ENCODE measurements around the gene SLC1A6.
A peak's percentile ranks its signal among the peaks of the same experiment; 100 is the strongest.

Gene SLC1A6

GRCh38 chr19:14978161-14978776 is 1.4 kb downstream of the SLC1A6 start:
- DNase-seq = peak in 2 of 3 donors; percentile 17 to 46
- peaks cover 0 to 14% (median 3%) of the 10 kb centered on the region in 4 experiments for H3K4me1 ChIP-seq (ENCODE audit: control extremely low read depth in 1 of 4, control insufficient read depth in 4 of 4, insufficient read depth in 4 of 4, low read length in 3 of 4)
- no peak overlapping the region for H3K27ac ChIP-seq (ENCODE audit: insufficient read depth in 1 of 2, low read depth in 1 of 2, low read length in 2 of 2, poor library complexity in 1 of 2, severe bottlenecking in 2 of 2)
- CTCF ChIA-PET = interaction anchor here (1.0 kb wide), 1 partner anchor 11 kb away, joined by 3 read pairs; no protein-coding TSS in a partner anchor
- POLR2A ChIA-PET = no interaction called here
- peaks cover 0 to 22% (median 10%) of the 10 kb centered on the region in 5 experiments for H3K27me3 ChIP-seq (replicated peaks in 2 of 5; ENCODE audit: control insufficient read depth in 4 of 5, insufficient read depth in 5 of 5, low read length in 4 of 5)
- peak overlapping the region in 2 of 7 experiments; percentile 2 to 69 for H3K4me3 ChIP-seq (ENCODE audit: control insufficient read depth in 1 of 7, extremely low read depth in 1 of 7, insufficient read depth in 4 of 7, low read depth in 2 of 7, low read length in 6 of 7)
- 58% methylated on average over 2 of the region's 6 CpGs for WGBS (ENCODE audit: insufficient coverage)
- H3K9me3 ChIP-seq (ENCODE audit: control extremely low read depth in 1 of 5, control insufficient read depth in 4 of 5, insufficient read depth in 2 of 5, low read depth in 1 of 5, low read length in 4 of 5) = no peaks in the 10 kb centered on the region
- no peaks in the 10 kb centered on the region for H3K36me3 ChIP-seq (ENCODE audit: control insufficient read depth in 4 of 4, insufficient read depth in 4 of 4, low read length in 3 of 4)

GRCh38 chr19:14977128-14977527 is 2.5 kb downstream of the SLC1A6 start:
- no peaks in the 10 kb centered on the region for H3K9me3 ChIP-seq (ENCODE audit: control extremely low read depth in 1 of 5, control insufficient read depth in 4 of 5, insufficient read depth in 2 of 5, low read depth in 1 of 5, low read length in 4 of 5)
- H3K36me3 ChIP-seq (ENCODE audit: control insufficient read depth in 4 of 4, insufficient read depth in 4 of 4, low read length in 3 of 4) = peaks cover 0 to 5% (median 0%) of the 10 kb centered on the region in 4 experiments
- no peak for DNase-seq
- 55% methylated on average over 4 of the region's 5 CpGs for WGBS (ENCODE audit: insufficient coverage)
- CTCF ChIA-PET = no interaction called here
- POLR2A ChIA-PET = no interaction called here
- H3K4me1 ChIP-seq (ENCODE audit: control extremely low read depth in 1 of 4, control insufficient read depth in 4 of 4, insufficient read depth in 4 of 4, low read length in 3 of 4) = peaks cover 0 to 14% (median 3%) of the 10 kb centered on the region in 4 experiments
- H3K27me3 ChIP-seq (replicated peaks in 2 of 5; ENCODE audit: control insufficient read depth in 4 of 5, insufficient read depth in 5 of 5, low read length in 4 of 5) = peaks cover 0 to 17% (median 10%) of the 10 kb centered on the region in 5 experiments
- no peak overlapping the region for H3K27ac ChIP-seq (ENCODE audit: insufficient read depth in 1 of 2, low read depth in 1 of 2, low read length in 2 of 2, poor library complexity in 1 of 2, severe bottlenecking in 2 of 2)
- H3K4me3 ChIP-seq (ENCODE audit: control insufficient read depth in 1 of 7, extremely low read depth in 1 of 7, insufficient read depth in 4 of 7, low read depth in 2 of 7, low read length in 6 of 7) = no peak overlapping the region

- ChIA-PET CTCF (no interaction called here), POLR2A (no interaction called here)
- Histone ChIP-seq H3K4me3 (ENCODE audit: control insufficient read depth in 1 of 7, extremely low read depth in 1 of 7, insufficient read depth in 4 of 7, low read depth in 2 of 7, low read length in 6 of 7) (no peak overlapping the region), H3K36me3 (ENCODE audit: control insufficient read depth in 4 of 4, insufficient read depth in 4 of 4, low read length in 3 of 4) (peaks cover 0 to 21% (median 3%) of the 10 kb centered on the region in 4 experiments), H3K27ac (ENCODE audit: insufficient read depth in 1 of 2, low read depth in 1 of 2, low read length in 2 of 2, poor library complexity in 1 of 2, severe bottlenecking in 2 of 2) (no peak overlapping the region), H3K9me3 (ENCODE audit: control extremely low read depth in 1 of 5, control insufficient read depth in 4 of 5, insufficient read depth in 2 of 5, low read depth in 1 of 5, low read length in 4 of 5) (no peaks in the 10 kb centered on the region), H3K27me3 (replicated peaks in 2 of 5; ENCODE audit: control insufficient read depth in 4 of 5, insufficient read depth in 5 of 5, low read length in 4 of 5) (peaks cover 0 to 8% (median 5%) of the 10 kb centered on the region in 5 experiments), H3K4me1 (ENCODE audit: control extremely low read depth in 1 of 4, control insufficient read depth in 4 of 4, insufficient read depth in 4 of 4, low read length in 3 of 4) (peaks cover 0 to 9% (median 0%) of the 10 kb centered on the region in 4 experiments)
- WGBS (ENCODE audit: insufficient coverage) = 67% methylated on average over 3 of the region's 4 CpGs
- DNase-seq = no peak
Observed at GRCh38 chr19:14974488-14974887, 5.2 kb downstream of the SLC1A6 start.

GRCh38 chr19:14972676-14973075 is 7.0 kb downstream of the SLC1A6 start:
- ChIA-PET POLR2A (no interaction called here), CTCF (no interaction called here)
- Histone ChIP-seq H3K9me3 (ENCODE audit: control extremely low read depth in 1 of 5, control insufficient read depth in 4 of 5, insufficient read depth in 2 of 5, low read depth in 1 of 5, low read length in 4 of 5) (no peaks in the 10 kb centered on the region), H3K27me3 (replicated peaks in 2 of 5; ENCODE audit: control insufficient read depth in 4 of 5, insufficient read depth in 5 of 5, low read length in 4 of 5) (peaks cover 0 to 2% (median 0%) of the 10 kb centered on the region in 5 experiments), H3K4me3 (ENCODE audit: control insufficient read depth in 1 of 7, extremely low read depth in 1 of 7, insufficient read depth in 4 of 7, low read depth in 2 of 7, low read length in 6 of 7) (no peak overlapping the region), H3K27ac (ENCODE audit: insufficient read depth in 1 of 2, low read depth in 1 of 2, low read length in 2 of 2, poor library complexity in 1 of 2, severe bottlenecking in 2 of 2) (no peak overlapping the region), H3K4me1 (ENCODE audit: control extremely low read depth in 1 of 4, control insufficient read depth in 4 of 4, insufficient read depth in 4 of 4, low read length in 3 of 4) (no peaks in the 10 kb centered on the region), H3K36me3 (ENCODE audit: control insufficient read depth in 4 of 4, insufficient read depth in 4 of 4, low read length in 3 of 4) (peaks cover 0 to 21% (median 3%) of the 10 kb centered on the region in 4 experiments)
- WGBS (ENCODE audit: insufficient coverage) = 94% methylated on average over 27 of the region's 27 CpGs
- DNase-seq = no peak

- WGBS (ENCODE audit: insufficient coverage) = 84% methylated on average over 7 of the region's 7 CpGs
- no peaks in the 10 kb centered on the region for H3K4me1 ChIP-seq (ENCODE audit: control extremely low read depth in 1 of 4, control insufficient read depth in 4 of 4, insufficient read depth in 4 of 4, low read length in 3 of 4)
- no peak overlapping the region for H3K4me3 ChIP-seq (ENCODE audit: control insufficient read depth in 1 of 7, extremely low read depth in 1 of 7, insufficient read depth in 4 of 7, low read depth in 2 of 7, low read length in 6 of 7)
- POLR2A ChIA-PET = no interaction called here
- H3K27me3 ChIP-seq (replicated peaks in 2 of 5; ENCODE audit: control insufficient read depth in 4 of 5, insufficient read depth in 5 of 5, low read length in 4 of 5) = peaks cover 0 to 2% (median 0%) of the 10 kb centered on the region in 5 experiments
- no peak overlapping the region for H3K27ac ChIP-seq (ENCODE audit: insufficient read depth in 1 of 2, low read depth in 1 of 2, low read length in 2 of 2, poor library complexity in 1 of 2, severe bottlenecking in 2 of 2)
- H3K36me3 ChIP-seq (ENCODE audit: control insufficient read depth in 4 of 4, insufficient read depth in 4 of 4, low read length in 3 of 4) = peaks cover 0 to 21% (median 3%) of the 10 kb centered on the region in 4 experiments
- CTCF ChIA-PET = interaction anchor here (0.6 kb wide), 1 partner anchor 52 kb away, joined by 3 read pairs; no protein-coding TSS in a partner anchor
- no peak for DNase-seq
- no peaks in the 10 kb centered on the region for H3K9me3 ChIP-seq (ENCODE audit: control extremely low read depth in 1 of 5, control insufficient read depth in 4 of 5, insufficient read depth in 2 of 5, low read depth in 1 of 5, low read length in 4 of 5)
Observed at GRCh38 chr19:14971474-14971873, 8.2 kb downstream of the SLC1A6 start.

GRCh38 chr19:14968247-14968646 is 11.4 kb downstream of the SLC1A6 start:
- POLR2A ChIA-PET = no interaction called here

GRCh38 chr19:14961956-14962685 is 17.5 kb downstream of the SLC1A6 start:
- no peaks in the 10 kb centered on the region for H3K27me3 ChIP-seq (replicated peaks in 2 of 5; ENCODE audit: control insufficient read depth in 4 of 5, insufficient read depth in 5 of 5, low read length in 4 of 5)
- ChIA-PET CTCF (no interaction called here), POLR2A (interaction anchor here (0.6 kb wide), 1 partner anchor 90 kb away, joined by 3 read pairs; no protein-coding TSS in a partner anchor)
- peaks cover 3 to 45% (median 15%) of the 10 kb centered on the region in 5 experiments for H3K9me3 ChIP-seq (ENCODE audit: control extremely low read depth in 1 of 5, control insufficient read depth in 4 of 5, insufficient read depth in 2 of 5, low read depth in 1 of 5, low read length in 4 of 5)
- H3K4me3 ChIP-seq (ENCODE audit: control insufficient read depth in 1 of 7, extremely low read depth in 1 of 7, insufficient read depth in 4 of 7, low read depth in 2 of 7, low read length in 6 of 7) = no peak overlapping the region
- peaks cover 0 to 36% (median 5%) of the 10 kb centered on the region in 4 experiments for H3K36me3 ChIP-seq (ENCODE audit: control insufficient read depth in 4 of 4, insufficient read depth in 4 of 4, low read length in 3 of 4)
- 97% methylated on average over 20 of the region's 24 CpGs for WGBS (ENCODE audit: insufficient coverage)
- H3K4me1 ChIP-seq (ENCODE audit: control extremely low read depth in 1 of 4, control insufficient read depth in 4 of 4, insufficient read depth in 4 of 4, low read length in 3 of 4) = no peaks in the 10 kb centered on the region
- DNase-seq = no peak
- H3K27ac ChIP-seq (ENCODE audit: insufficient read depth in 1 of 2, low read depth in 1 of 2, low read length in 2 of 2, poor library complexity in 1 of 2, severe bottlenecking in 2 of 2) = no peak overlapping the region

More at GRCh38 chr19:14968247-14968646, 11.4 kb downstream of the SLC1A6 start:
- Histone ChIP-seq H3K36me3 (ENCODE audit: control insufficient read depth in 4 of 4, insufficient read depth in 4 of 4, low read length in 3 of 4) (peaks cover 0 to 22% (median 3%) of the 10 kb centered on the region in 4 experiments), H3K4me1 (ENCODE audit: control extremely low read depth in 1 of 4, control insufficient read depth in 4 of 4, insufficient read depth in 4 of 4, low read length in 3 of 4) (no peaks in the 10 kb centered on the region), H3K27ac (ENCODE audit: insufficient read depth in 1 of 2, low read depth in 1 of 2, low read length in 2 of 2, poor library complexity in 1 of 2, severe bottlenecking in 2 of 2) (no peak overlapping the region), H3K9me3 (ENCODE audit: control extremely low read depth in 1 of 5, control insufficient read depth in 4 of 5, insufficient read depth in 2 of 5, low read depth in 1 of 5, low read length in 4 of 5) (no peaks in the 10 kb centered on the region), H3K27me3 (replicated peaks in 2 of 5; ENCODE audit: control insufficient read depth in 4 of 5, insufficient read depth in 5 of 5, low read length in 4 of 5) (peaks cover 0 to 2% (median 0%) of the 10 kb centered on the region in 5 experiments), H3K4me3 (ENCODE audit: control insufficient read depth in 1 of 7, extremely low read depth in 1 of 7, insufficient read depth in 4 of 7, low read depth in 2 of 7, low read length in 6 of 7) (no peak overlapping the region)
- 95% methylated on average over 13 of the region's 14 CpGs for WGBS (ENCODE audit: insufficient coverage)
- DNase-seq = no peak
- CTCF ChIA-PET = no interaction called here

All from common myeloid progenitor, CD34-positive (primary cell).